K562 (cell line): Measurements from ENCODE around the gene ILK. TPM values are rescaled to one million over a fixed set of nuclear protein-coding genes. Genes with fewer than 3 reads are reported as not detected.
A peak's percentile ranks its signal among the peaks of the same experiment; 100 is the strongest.

Source experiments
- CREM ChIP-seq: IDR thresholded peaks from 2 replicates; pipeline ENCODE4 v1.6.1; 2014; ENCODE audit warnings: antibody characterized with exemption, low read depth
- DNMT1 ChIP-seq: fragments of 450-650 bp; IDR thresholded peaks from 2 replicates; pipeline ENCODE4 v1.6.1; 2016; ENCODE audit warnings: antibody characterized with exemption, mild to moderate bottlenecking
- DPF2 ChIP-seq: fragments of 450-650 bp; IDR thresholded peaks from 2 replicates; pipeline ENCODE4 v1.6.1; 2016
- EP300 ChIP-seq: IDR thresholded peaks from 2 replicates; pipeline ENCODE4 v1.6.1; 2012; ENCODE audit warnings: low read length, improper control_type of control experiment
- ESRRB ChIP-seq: fragments of 250-450 bp; sonication (Bioruptor Pico); IDR thresholded peaks from 2 replicates; pipeline ENCODE4 v1.5.0; 2020; ENCODE audit warnings: mild to moderate bottlenecking, moderate library complexity, borderline replicate concordance
- HDAC6 ChIP-seq: IDR thresholded peaks from 2 replicates; pipeline ENCODE4 v1.6.1; 2012; ENCODE audit warnings: low read depth, mild to moderate bottlenecking, control low read depth, inconsistent platforms, low read length, moderate library complexity
- TFAM ChIP-seq: fragments of 250-450 bp; sonication (Bioruptor Pico); conservative IDR thresholded peaks from 2 replicates; pipeline ENCODE4 v1.5.0; 2021; ENCODE audit warnings: mild to moderate bottlenecking, moderate library complexity
- XRCC3 ChIP-seq: fragments of 450-650 bp; IDR thresholded peaks from 2 replicates; pipeline ENCODE4 v1.6.1; 2017; ENCODE audit warnings: mild to moderate bottlenecking, moderate library complexity
- ZEB2 ChIP-seq: fragments of 450-650 bp; IDR thresholded peaks from 2 replicates; pipeline ENCODE4 v1.6.1; 2016
- ZNF354B ChIP-seq: fragments of 250-450 bp; sonication (Bioruptor Pico); IDR thresholded peaks from 2 replicates; pipeline ENCODE4 v1.4.0; 2020
- polyA plus RNA-seq, 8 experiments: library from polyadenylated mRNA; depleted of rRNA in 4 of 8; stranded (reverse) in 5 of 8; unstranded in 3 of 8; fragments of >200 nt; fragmentation: Nextera tagmentation in 2 of 8; fragmentation: Illumina TruSeq in 1 of 8; extraction: Ambion mirVana in 2 of 8; extraction: Trizol in 1 of 8; gene quantifications; 2 replicates each; pipeline versions ENCODE4 v1.2.1 to v1.2.3, GENCODE V29; 2011 to 2014; ENCODE audit warnings: inconsistent platforms in 1 of 8, missing spikeins in 1 of 8
- total RNA-seq, 7 experiments: library from RNA; depleted of rRNA in 6 of 7; stranded (reverse); fragments of >200 nt in 6 of 7; fragmentation: Illumina TruSeq in 2 of 7; extraction: Trizol in 2 of 7; gene quantifications; 2 replicates each; pipeline versions ENCODE4 v1.2.1 to v1.2.3, GENCODE V29; 2011 to 2021; ENCODE audit warnings: low replicate concordance in 1 of 7
- TF ChIP-seq, protein P1 (sequence below): fragments of 450-650 bp; IDR thresholded peaks from one replicate; pipeline ENCODE4 v1.6.1; 2018; ENCODE audit warnings: mild to moderate bottlenecking, moderate library complexity; ENCODE audit not compliant: partially characterized antibody
- TF ChIP-seq, protein P2 (sequence below): fragments of 250-450 bp; sonication (Bioruptor Pico); IDR thresholded peaks from 2 replicates; pipeline ENCODE4 v1.5.0; 2021
- TF ChIP-seq, protein P3 (sequence below): sonication (generic); formaldehyde crosslinking; IDR thresholded peaks from 2 replicates; pipeline ENCODE4 v1.8.0; 2023; ENCODE audit warnings: mild to moderate bottlenecking, missing genetic modification reagents
- TF ChIP-seq, protein P4 (sequence below): fragments of 450-650 bp; IDR thresholded peaks from 2 replicates; pipeline ENCODE4 v1.6.1; 2016; ENCODE audit warnings: mild to moderate bottlenecking, moderate library complexity

Gene ILK
- total and polyA plus RNA-seq, 9 of the 15 experiments (the other 6 are each of a cell fraction or from before 2014, with no cell fraction given) = 43.3 to 95.9 (median 58.9) TPM

DNA sequence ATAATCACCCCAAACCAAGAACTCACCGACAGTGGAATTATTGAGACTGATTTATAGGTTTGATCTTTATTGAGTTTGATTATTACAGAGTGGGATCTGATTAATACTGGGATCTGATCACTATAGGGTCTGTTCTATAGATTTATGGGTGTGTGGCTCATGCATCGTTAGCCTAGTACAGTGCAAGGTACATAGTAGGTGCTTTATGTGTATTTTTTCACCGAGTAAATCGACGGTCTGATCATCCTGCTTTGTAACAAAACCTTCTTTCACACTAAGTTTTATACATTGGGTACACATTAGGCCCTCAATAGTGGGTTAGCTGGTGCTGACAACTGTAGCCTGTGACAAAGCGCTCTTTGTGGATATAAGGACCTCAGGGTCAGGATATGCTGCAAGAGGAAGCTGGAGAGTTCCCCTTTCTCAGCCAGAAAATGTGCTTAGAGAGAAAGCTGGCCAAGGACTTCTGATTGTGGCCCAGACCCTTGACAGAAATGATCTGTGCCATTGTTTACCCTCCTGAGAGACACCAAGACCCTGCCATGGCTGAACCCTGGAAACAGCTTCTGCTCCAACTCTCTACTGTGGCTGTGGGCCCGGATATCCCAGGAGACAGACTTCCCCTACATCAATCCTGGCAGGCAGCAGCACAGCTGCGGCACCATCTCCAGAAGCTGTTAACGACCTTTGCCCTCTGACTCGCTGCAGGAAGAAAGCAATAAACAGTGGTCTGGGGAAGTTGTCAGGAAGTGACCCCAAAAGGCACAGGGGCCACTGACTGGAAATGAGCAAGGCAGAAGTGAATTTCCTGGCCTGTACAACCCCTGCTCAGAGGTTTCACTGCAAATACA lies 31.7 kb downstream of the ILK start (continued):
- TF ChIP-seq HDAC6 (no peak), ZNF354B (CRISPR knock-in tag) (no peak), EP300 (peak; percentile 32; the same call in 1 of the 2 replicates), ESRRB (CRISPR knock-in tag) (no peak), XRCC3 (no peak), DPF2 (no peak; the same call in 1 of the 2 replicates), TFAM (CRISPR knock-in tag) (no peak), DNMT1 (no peak), CREM (no peak), ZEB2 (no peak)
- TF ChIP-seq, protein P1, sequence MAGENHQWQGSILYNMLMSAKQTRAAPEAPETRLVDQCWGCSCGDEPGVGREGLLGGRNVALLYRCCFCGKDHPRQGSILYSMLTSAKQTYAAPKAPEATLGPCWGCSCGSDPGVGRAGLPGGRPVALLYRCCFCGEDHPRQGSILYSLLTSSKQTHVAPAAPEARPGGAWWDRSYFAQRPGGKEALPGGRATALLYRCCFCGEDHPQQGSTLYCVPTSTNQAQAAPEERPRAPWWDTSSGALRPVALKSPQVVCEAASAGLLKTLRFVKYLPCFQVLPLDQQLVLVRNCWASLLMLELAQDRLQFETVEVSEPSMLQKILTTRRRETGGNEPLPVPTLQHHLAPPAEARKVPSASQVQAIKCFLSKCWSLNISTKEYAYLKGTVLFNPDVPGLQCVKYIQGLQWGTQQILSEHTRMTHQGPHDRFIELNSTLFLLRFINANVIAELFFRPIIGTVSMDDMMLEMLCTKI = no peak
- TF ChIP-seq, protein P2, sequence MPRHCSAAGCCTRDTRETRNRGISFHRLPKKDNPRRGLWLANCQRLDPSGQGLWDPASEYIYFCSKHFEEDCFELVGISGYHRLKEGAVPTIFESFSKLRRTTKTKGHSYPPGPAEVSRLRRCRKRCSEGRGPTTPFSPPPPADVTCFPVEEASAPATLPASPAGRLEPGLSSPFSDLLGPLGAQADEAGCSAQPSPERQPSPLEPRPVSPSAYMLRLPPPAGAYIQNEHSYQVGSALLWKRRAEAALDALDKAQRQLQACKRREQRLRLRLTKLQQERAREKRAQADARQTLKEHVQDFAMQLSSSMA (CRISPR knock-in tag) = no peak
- TF ChIP-seq, protein P3, sequence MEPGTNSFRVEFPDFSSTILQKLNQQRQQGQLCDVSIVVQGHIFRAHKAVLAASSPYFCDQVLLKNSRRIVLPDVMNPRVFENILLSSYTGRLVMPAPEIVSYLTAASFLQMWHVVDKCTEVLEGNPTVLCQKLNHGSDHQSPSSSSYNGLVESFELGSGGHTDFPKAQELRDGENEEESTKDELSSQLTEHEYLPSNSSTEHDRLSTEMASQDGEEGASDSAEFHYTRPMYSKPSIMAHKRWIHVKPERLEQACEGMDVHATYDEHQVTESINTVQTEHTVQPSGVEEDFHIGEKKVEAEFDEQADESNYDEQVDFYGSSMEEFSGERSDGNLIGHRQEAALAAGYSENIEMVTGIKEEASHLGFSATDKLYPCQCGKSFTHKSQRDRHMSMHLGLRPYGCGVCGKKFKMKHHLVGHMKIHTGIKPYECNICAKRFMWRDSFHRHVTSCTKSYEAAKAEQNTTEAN (CRISPR knock-in tag) = no peak
- TF ChIP-seq, protein P4, sequence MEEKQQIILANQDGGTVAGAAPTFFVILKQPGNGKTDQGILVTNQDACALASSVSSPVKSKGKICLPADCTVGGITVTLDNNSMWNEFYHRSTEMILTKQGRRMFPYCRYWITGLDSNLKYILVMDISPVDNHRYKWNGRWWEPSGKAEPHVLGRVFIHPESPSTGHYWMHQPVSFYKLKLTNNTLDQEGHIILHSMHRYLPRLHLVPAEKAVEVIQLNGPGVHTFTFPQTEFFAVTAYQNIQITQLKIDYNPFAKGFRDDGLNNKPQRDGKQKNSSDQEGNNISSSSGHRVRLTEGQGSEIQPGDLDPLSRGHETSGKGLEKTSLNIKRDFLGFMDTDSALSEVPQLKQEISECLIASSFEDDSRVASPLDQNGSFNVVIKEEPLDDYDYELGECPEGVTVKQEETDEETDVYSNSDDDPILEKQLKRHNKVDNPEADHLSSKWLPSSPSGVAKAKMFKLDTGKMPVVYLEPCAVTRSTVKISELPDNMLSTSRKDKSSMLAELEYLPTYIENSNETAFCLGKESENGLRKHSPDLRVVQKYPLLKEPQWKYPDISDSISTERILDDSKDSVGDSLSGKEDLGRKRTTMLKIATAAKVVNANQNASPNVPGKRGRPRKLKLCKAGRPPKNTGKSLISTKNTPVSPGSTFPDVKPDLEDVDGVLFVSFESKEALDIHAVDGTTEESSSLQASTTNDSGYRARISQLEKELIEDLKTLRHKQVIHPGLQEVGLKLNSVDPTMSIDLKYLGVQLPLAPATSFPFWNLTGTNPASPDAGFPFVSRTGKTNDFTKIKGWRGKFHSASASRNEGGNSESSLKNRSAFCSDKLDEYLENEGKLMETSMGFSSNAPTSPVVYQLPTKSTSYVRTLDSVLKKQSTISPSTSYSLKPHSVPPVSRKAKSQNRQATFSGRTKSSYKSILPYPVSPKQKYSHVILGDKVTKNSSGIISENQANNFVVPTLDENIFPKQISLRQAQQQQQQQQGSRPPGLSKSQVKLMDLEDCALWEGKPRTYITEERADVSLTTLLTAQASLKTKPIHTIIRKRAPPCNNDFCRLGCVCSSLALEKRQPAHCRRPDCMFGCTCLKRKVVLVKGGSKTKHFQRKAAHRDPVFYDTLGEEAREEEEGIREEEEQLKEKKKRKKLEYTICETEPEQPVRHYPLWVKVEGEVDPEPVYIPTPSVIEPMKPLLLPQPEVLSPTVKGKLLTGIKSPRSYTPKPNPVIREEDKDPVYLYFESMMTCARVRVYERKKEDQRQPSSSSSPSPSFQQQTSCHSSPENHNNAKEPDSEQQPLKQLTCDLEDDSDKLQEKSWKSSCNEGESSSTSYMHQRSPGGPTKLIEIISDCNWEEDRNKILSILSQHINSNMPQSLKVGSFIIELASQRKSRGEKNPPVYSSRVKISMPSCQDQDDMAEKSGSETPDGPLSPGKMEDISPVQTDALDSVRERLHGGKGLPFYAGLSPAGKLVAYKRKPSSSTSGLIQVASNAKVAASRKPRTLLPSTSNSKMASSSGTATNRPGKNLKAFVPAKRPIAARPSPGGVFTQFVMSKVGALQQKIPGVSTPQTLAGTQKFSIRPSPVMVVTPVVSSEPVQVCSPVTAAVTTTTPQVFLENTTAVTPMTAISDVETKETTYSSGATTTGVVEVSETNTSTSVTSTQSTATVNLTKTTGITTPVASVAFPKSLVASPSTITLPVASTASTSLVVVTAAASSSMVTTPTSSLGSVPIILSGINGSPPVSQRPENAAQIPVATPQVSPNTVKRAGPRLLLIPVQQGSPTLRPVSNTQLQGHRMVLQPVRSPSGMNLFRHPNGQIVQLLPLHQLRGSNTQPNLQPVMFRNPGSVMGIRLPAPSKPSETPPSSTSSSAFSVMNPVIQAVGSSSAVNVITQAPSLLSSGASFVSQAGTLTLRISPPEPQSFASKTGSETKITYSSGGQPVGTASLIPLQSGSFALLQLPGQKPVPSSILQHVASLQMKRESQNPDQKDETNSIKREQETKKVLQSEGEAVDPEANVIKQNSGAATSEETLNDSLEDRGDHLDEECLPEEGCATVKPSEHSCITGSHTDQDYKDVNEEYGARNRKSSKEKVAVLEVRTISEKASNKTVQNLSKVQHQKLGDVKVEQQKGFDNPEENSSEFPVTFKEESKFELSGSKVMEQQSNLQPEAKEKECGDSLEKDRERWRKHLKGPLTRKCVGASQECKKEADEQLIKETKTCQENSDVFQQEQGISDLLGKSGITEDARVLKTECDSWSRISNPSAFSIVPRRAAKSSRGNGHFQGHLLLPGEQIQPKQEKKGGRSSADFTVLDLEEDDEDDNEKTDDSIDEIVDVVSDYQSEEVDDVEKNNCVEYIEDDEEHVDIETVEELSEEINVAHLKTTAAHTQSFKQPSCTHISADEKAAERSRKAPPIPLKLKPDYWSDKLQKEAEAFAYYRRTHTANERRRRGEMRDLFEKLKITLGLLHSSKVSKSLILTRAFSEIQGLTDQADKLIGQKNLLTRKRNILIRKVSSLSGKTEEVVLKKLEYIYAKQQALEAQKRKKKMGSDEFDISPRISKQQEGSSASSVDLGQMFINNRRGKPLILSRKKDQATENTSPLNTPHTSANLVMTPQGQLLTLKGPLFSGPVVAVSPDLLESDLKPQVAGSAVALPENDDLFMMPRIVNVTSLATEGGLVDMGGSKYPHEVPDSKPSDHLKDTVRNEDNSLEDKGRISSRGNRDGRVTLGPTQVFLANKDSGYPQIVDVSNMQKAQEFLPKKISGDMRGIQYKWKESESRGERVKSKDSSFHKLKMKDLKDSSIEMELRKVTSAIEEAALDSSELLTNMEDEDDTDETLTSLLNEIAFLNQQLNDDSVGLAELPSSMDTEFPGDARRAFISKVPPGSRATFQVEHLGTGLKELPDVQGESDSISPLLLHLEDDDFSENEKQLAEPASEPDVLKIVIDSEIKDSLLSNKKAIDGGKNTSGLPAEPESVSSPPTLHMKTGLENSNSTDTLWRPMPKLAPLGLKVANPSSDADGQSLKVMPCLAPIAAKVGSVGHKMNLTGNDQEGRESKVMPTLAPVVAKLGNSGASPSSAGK = no peak
